Neural progenitor cell (in vitro differentiated cells): ENCODE data around the gene DNAH7.

Experiments
- EZH2phosphoT487 ChIP-seq: fragments of 200-600 bp; sonication (generic); IDR thresholded peaks from 2 replicates; pipeline ENCODE4 v1.6.1; 2017; ENCODE audit warnings: antibody characterized with exemption
- TF ChIP-seq, protein P1 (sequence below): fragments of 200-600 bp; sonication (generic); IDR thresholded peaks from 2 replicates; pipeline ENCODE4 v1.5.1; 2017; ENCODE audit warnings: antibody characterized with exemption, mild to moderate bottlenecking

DNA sequence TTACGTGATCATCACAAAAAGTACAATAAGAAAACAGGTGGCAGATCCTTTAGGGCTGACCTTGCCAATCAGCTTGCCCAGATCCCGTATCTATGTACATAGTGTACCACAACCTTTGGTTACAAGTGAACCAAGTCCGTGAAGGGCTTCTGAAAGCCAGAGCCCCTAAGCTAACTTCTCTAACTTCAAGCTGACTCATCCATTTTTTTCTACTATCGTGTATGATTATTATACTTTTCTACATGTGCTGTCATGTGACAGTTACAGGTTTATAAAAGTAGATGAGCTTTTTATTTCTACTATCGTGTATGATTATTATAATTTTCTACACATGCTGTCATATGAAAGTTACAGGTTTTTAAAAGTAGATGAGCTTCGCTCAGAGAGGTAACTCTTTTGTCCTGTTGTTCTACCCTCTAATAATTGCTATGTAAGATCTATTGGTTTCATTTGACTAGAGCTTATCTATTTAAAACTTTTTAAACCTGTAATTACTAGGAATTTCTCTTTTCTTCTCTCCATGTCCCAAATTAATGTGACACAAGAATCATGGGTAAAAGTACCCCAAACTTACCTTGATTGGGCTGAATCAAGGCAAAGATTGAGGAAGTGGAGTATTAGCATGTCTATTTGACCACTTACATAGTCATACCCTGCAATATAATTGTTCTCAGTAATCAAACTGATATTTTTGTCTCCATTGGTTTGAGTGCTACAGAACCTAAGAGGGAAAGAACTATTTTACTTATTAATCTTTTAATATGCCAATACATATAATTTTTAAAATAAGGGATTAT, 29.4 kb upstream of the DNAH7 start:
- TF ChIP-seq, protein P1, sequence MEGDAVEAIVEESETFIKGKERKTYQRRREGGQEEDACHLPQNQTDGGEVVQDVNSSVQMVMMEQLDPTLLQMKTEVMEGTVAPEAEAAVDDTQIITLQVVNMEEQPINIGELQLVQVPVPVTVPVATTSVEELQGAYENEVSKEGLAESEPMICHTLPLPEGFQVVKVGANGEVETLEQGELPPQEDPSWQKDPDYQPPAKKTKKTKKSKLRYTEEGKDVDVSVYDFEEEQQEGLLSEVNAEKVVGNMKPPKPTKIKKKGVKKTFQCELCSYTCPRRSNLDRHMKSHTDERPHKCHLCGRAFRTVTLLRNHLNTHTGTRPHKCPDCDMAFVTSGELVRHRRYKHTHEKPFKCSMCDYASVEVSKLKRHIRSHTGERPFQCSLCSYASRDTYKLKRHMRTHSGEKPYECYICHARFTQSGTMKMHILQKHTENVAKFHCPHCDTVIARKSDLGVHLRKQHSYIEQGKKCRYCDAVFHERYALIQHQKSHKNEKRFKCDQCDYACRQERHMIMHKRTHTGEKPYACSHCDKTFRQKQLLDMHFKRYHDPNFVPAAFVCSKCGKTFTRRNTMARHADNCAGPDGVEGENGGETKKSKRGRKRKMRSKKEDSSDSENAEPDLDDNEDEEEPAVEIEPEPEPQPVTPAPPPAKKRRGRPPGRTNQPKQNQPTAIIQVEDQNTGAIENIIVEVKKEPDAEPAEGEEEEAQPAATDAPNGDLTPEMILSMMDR = no peak
- no peak for TF ChIP-seq EZH2phosphoT487
